Upper lobe of right lung (tissue), 1 donor: Measurements from ENCODE around the gene KRT39. TPM values are rescaled to one million over a fixed set of nuclear protein-coding genes. Genes with fewer than 3 reads are reported as not detected.

Experiments
- ATAC-seq: fragments of 200-7000 bp; cut with Tn5 transposase; one replicate; pipeline ENCODE4 v1.9.1; 2020; ENCODE audit warnings: mild to moderate bottlenecking, moderate library complexity
- DNase-seq: peaks from one replicate; pipeline ENCODE4 v3.0.0-alpha.2; 2020
- H3K27ac ChIP-seq: fragments of 200-600 bp; one replicate; pipeline ENCODE4 v1.8.0; 2022
- H3K27me3 ChIP-seq: fragments of 200-600 bp; one replicate; pipeline ENCODE4 v1.8.0; 2022; ENCODE audit warnings: mild to moderate bottlenecking
- H3K36me3 ChIP-seq: fragments of 200-600 bp; one replicate; pipeline ENCODE4 v1.8.0; 2022
- H3K4me1 ChIP-seq: fragments of 200-600 bp; one replicate; pipeline ENCODE4 v1.8.0; 2022
- H3K4me3 ChIP-seq: fragments of 200-600 bp; one replicate; pipeline ENCODE4 v1.8.0; 2022; ENCODE audit warnings: mild to moderate bottlenecking
- H3K9me3 ChIP-seq: fragments of 200-600 bp; one replicate; pipeline ENCODE4 v1.8.0; 2022
- CTCF ChIP-seq: fragments of 200-600 bp; IDR thresholded peaks from one replicate; pipeline ENCODE4 v1.8.0; 2022; ENCODE audit warnings: antibody characterized with exemption
- intact Hi-C: fragments of 100-400 bp; cut with DNase I; formaldehyde crosslinking; loops from one replicate; pipeline ENCODE4 v1.11.0; 2022
- total RNA-seq: library from RNA; stranded (reverse); fragmentation: NEBNext Ultra II Directional; extraction: Animal tissue kit (Norgen Biotek cat#: 25700); gene quantifications from one replicate; pipeline ENCODE4 v1.2.1, GENCODE V29; 2021
- donor health status: DM: no; HTN: yes; CAD: no; lungs with severe emphysema.

Gene KRT39
- total RNA-seq, 1 donor from 2014 or later = 0.35 TPM

- Histone ChIP-seq H3K36me3 (no peaks in the 10 kb centered on the region), H3K27me3 (peaks cover 12% of the 10 kb centered on the region), H3K9me3 (no peaks in the 10 kb centered on the region), H3K4me1 (no peaks in the 10 kb centered on the region), H3K27ac (no peak overlapping the region), H3K4me3 (no peak overlapping the region)
- ATAC-seq = no peak
- TF ChIP-seq CTCF = no peak
- DNase-seq = no peak
- intact Hi-C loops = no loop called here
These were observed 24.2 kb downstream of the KRT39 start for GRCh38 chr17:40942553-40942952.

DNA sequence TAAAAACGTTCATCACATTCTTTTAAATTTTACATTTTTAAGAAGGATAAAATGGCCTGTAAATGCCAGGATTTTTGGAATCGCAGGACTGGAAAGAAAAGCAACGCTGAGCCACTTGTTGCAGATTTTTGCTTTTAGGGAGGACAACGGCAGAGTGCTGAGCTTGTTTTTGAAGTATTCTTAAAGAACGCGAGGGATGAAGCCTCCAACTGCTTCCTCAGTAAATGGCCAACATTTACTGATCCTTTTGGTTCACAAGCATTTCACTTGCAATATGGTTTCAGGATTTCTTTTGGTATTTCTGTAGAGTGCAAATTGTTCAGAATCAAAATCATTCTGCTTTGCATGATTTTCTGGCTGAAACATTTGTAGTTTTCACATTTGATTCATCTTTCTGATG, 26.5 kb downstream of the KRT39 start:
- DNase-seq = no peak
- Histone ChIP-seq H3K27ac (no peak overlapping the region), H3K4me1 (no peaks in the 10 kb centered on the region), H3K4me3 (no peak overlapping the region), H3K27me3 (no peaks in the 10 kb centered on the region), H3K36me3 (no peaks in the 10 kb centered on the region), H3K9me3 (no peaks in the 10 kb centered on the region)
- no peak for TF ChIP-seq CTCF
- no peak for ATAC-seq
- intact Hi-C loops = no loop called here

- H3K9me3 ChIP-seq = no peaks in the 10 kb centered on the region
- intact Hi-C loops = no loop called here
- ATAC-seq (no peak), DNase-seq (no peak)
- H3K4me1 ChIP-seq = no peaks in the 10 kb centered on the region
- TF ChIP-seq CTCF = no peak
- H3K27me3 ChIP-seq = no peaks in the 10 kb centered on the region
- no peak overlapping the region for H3K4me3 ChIP-seq
- no peak overlapping the region for H3K27ac ChIP-seq
- H3K36me3 ChIP-seq = no peaks in the 10 kb centered on the region
These were observed 27.8 kb downstream of the KRT39 start for GRCh38 chr17:40938981-40939380.

DNA sequence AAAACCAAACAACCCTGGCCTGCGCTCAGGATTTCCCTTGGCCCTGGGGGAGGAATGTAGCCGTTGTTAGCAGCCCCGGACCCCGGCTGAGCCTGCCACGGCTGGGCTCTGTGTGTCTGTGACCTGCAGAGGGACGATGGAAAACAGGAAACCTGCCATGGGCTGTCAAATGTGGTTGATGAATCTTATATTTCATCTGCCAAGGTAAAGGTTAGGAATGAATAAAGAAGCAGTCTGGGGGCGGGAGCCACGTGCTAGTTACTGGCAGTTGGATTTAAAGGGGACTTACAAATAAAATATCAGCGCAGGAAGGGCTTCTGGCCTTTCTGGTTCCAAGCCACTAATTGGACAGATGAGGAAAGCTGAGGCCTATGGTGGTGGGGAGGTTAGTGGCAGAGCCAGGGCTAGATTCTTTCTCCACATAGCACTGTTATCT, 29.3 kb downstream of the KRT39 start, which contains the start of gene KRT23:
TSS of gene KRT23 (minus strand) at position 263 of the 436 bp plus-strand sequence. CDS start 1,043 bp downstream, outside the sequence.
- Histone ChIP-seq H3K27me3 (no peaks in the 10 kb centered on the region), H3K9me3 (no peaks in the 10 kb centered on the region), H3K4me1 (no peaks in the 10 kb centered on the region), H3K4me3 (no peak within 1 kb of the TSS), H3K27ac (no peak within 1 kb of the TSS), H3K36me3 (no peaks in the 10 kb centered on the region)
- DNase-seq (no peak), ATAC-seq (no peak)
- no peak for TF ChIP-seq CTCF
- intact Hi-C loops = no loop called here

DNA sequence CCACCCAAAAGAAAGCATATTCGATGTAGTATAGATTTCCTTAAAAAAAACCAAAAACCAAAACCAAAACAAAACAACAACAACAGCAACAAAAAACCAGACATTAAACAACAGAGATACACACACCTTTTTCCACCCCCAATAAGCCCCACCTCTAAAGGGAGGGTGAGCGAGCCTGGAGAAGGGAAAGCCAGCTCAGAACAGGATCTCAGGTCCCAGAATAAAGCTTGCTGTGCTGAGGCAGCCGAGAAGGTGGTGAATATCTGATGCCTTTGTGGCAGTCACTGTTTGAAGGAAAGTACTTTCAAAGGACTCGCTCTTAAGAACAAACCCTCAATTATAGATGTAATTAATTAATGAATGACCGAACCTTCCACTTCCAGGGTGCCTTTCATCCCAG, 29.8 kb downstream of the KRT39 start:
- Histone ChIP-seq H3K9me3 (no peaks in the 10 kb centered on the region), H3K4me3 (no peak overlapping the region), H3K4me1 (no peaks in the 10 kb centered on the region), H3K27ac (no peak overlapping the region), H3K36me3 (no peaks in the 10 kb centered on the region), H3K27me3 (no peaks in the 10 kb centered on the region)
- ATAC-seq = no peak
- no peak for DNase-seq
- intact Hi-C loops = no loop called here
- TF ChIP-seq CTCF = no peak

GRCh38 chr17:40936437-40936971, 30.2 kb downstream of the KRT39 start:
- no peak for TF ChIP-seq CTCF
- no peak overlapping the region for H3K27ac ChIP-seq
- intact Hi-C loops = no loop called here
- ATAC-seq (peak; percentile 52), DNase-seq (no peak)
- no peak overlapping the region for H3K4me3 ChIP-seq
- H3K4me1 ChIP-seq = no peaks in the 10 kb centered on the region
- H3K36me3 ChIP-seq = no peaks in the 10 kb centered on the region
- no peaks in the 10 kb centered on the region for H3K9me3 ChIP-seq
- H3K27me3 ChIP-seq = no peaks in the 10 kb centered on the region
